PC-3 (cell line): ENCODE results near the gene GREM1. TPM values are rescaled to one million over a fixed set of nuclear protein-coding genes. Genes with fewer than 3 reads are reported as not detected.

Source experiments
- ATAC-seq: fragments of 200-7000 bp; cut with Tn5 transposase; 2 replicates; pipeline ENCODE4 v1.9.1; 2020; ENCODE audit warnings: mild to moderate bottlenecking, moderate library complexity
- BruUV-seq: library from RNA; stranded (reverse); fragments of 400-500 nt; replicated peaks from 2 replicates; lab custom pipeline; 2021; lab: Mats Ljungman, UMichigan
- CTCF ChIA-PET: fragments of 300-600 bp; sonication (Branson Sonifier 250); formaldehyde crosslinking; loops from one replicate; lab custom pipeline; 2022; ENCODE audit warnings: antibody characterized with exemption; lab: Charles Lee
- POLR2A ChIA-PET: fragments of 300-600 bp; sonication (Branson Sonifier 250); formaldehyde crosslinking; loops from one replicate; lab custom pipeline; 2022; ENCODE audit warnings: antibody characterized with exemption; ENCODE audit not compliant: unreplicated experiment; lab: Charles Lee
- DNase-seq: peaks from one replicate; pipeline ENCODE4 v3.0.0-alpha.2; 2015
- H2AFZ ChIP-seq: fragments of 300-600 bp; sonication (generic); 2 replicates; pipeline ENCODE4 v1.6.0; 2016; ENCODE audit warnings: antibody characterized with exemption, low read length
- H3F3A ChIP-seq: fragments of 300-600 bp; sonication (generic); one replicate; pipeline ENCODE4 v1.6.0; 2017; ENCODE audit warnings: antibody characterized with exemption, low read length, control low read depth, mild to moderate bottlenecking; ENCODE audit not compliant: unreplicated experiment
- H3K27ac ChIP-seq: fragments of 300-600 bp; sonication (generic); 2 replicates; pipeline ENCODE4 v1.5.1; 2016; ENCODE audit warnings: mild to moderate bottlenecking, low read length
- H3K27me3 ChIP-seq: fragments of 300-600 bp; sonication (generic); 2 replicates; pipeline ENCODE4 v1.6.1; 2016; ENCODE audit warnings: low read length, mixed read lengths
- H3K36me3 ChIP-seq: fragments of 300-600 bp; sonication (generic); 2 replicates; pipeline ENCODE4 v1.6.1; 2016; ENCODE audit warnings: low read depth, mixed run types, low read length, mixed read lengths
- H3K4me1 ChIP-seq: fragments of 300-600 bp; sonication (generic); 2 replicates; pipeline ENCODE4 v1.5.1; 2016; ENCODE audit warnings: low read length; ENCODE audit not compliant: insufficient read depth
- H3K4me2 ChIP-seq: fragments of 300-600 bp; sonication (generic); 2 replicates; pipeline ENCODE4 v1.6.0; 2016; ENCODE audit warnings: low read length
- H3K4me3 ChIP-seq: fragments of 300-600 bp; sonication (generic); 2 replicates; pipeline ENCODE4 v1.5.1; 2016; ENCODE audit warnings: mild to moderate bottlenecking, low read length, mixed read lengths
- H3K79me2 ChIP-seq: fragments of 300-600 bp; sonication (generic); 2 replicates; pipeline ENCODE4 v1.6.1; 2017; ENCODE audit warnings: low read length, mixed read lengths
- H3K9ac ChIP-seq: fragments of 300-600 bp; sonication (generic); 2 replicates; pipeline ENCODE4 v1.6.0; 2016; ENCODE audit warnings: mild to moderate bottlenecking, low read length
- H3K9me2 ChIP-seq: fragments of 300-600 bp; sonication (generic); replicated peaks from 2 replicates; pipeline ENCODE4 v1.6.1; 2016; ENCODE audit warnings: mixed run types, low read length, mixed read lengths
- H3K9me3 ChIP-seq: fragments of 300-600 bp; sonication (generic); 2 replicates; pipeline ENCODE4 v1.6.1; 2016; ENCODE audit warnings: low read length, mixed read lengths
- H4K20me1 ChIP-seq: fragments of 300-600 bp; sonication (generic); 2 replicates; pipeline ENCODE4 v1.6.1; 2016; ENCODE audit warnings: low read length, mixed read lengths
- CTCF ChIP-seq: fragments of 300-600 bp; sonication (generic); conservative IDR thresholded peaks from 2 replicates; pipeline ENCODE4 v1.5.1; 2017; ENCODE audit warnings: antibody characterized with exemption, low read depth, mild to moderate bottlenecking, low read length
- EZH2 ChIP-seq: fragments of 300-600 bp; sonication (generic); IDR thresholded peaks from one replicate; pipeline ENCODE4 v1.6.1; 2017; ENCODE audit warnings: antibody characterized with exemption, mild to moderate bottlenecking, low read length; ENCODE audit not compliant: unreplicated experiment
- EZH2phosphoT487 ChIP-seq: fragments of 300-600 bp; sonication (generic); IDR thresholded peaks from 2 replicates; pipeline ENCODE4 v1.6.1; 2018; ENCODE audit warnings: mild to moderate bottlenecking, antibody characterized with exemption, low read length, borderline replicate concordance
- intact Hi-C: fragments of 100-400 bp; cut with micrococcal nuclease; formaldehyde crosslinking; loops from 2 replicates; pipeline ENCODE4 v1.9.0; 2023
- total RNA-seq: library from RNA; depleted of rRNA; stranded (reverse); fragments of >200 nt; gene quantifications from 2 replicates; pipeline ENCODE4 v1.2.3, GENCODE V29; 2014

GREM1 gene
- total RNA-seq, 1 experiment from 2014 or later, result 1.6 TPM

GRCh38 chr15:32766101-32766500 is 48.3 kb downstream of the GREM1 start:
- Histone ChIP-seq H4K20me1 (no peaks in the 10 kb centered on the region), H3K4me1 (peaks cover 11% of the 10 kb centered on the region), H3K9me3 (no peaks in the 10 kb centered on the region), H3K4me3 (no peak overlapping the region), H3K4me2 (no peak overlapping the region), H3K79me2 (no peaks in the 10 kb centered on the region), H3F3A (no peaks in the 10 kb centered on the region), H3K27ac (peak overlapping the region; percentile 4; the same call in 1 of the 2 replicates), H3K9ac (no peak overlapping the region), H3K9me2 (no peaks in the 10 kb centered on the region), H3K27me3 (no peaks in the 10 kb centered on the region), H2AFZ (no peak overlapping the region), H3K36me3 (no peaks in the 10 kb centered on the region)
- no TSS peak for BruUV-seq
- CTCF ChIA-PET, result interaction anchor here (0.7 to 0.8 kb wide), 2 partner anchors 78 to 87 kb away, joined by 3 read pairs; no protein-coding TSS in a partner anchor
- DNase-seq (peak; percentile 35), ATAC-seq (peak; percentile 81)
- POLR2A ChIA-PET, result no interaction called here
- intact Hi-C loops, result no loop called here
- TF ChIP-seq EZH2phosphoT487 (no peak), CTCF (no peak), EZH2 (no peak)

GRCh38 chr15:32767236-32767635 is 49.4 kb downstream of the GREM1 start:
- no peaks in the 10 kb centered on the region for H3K79me2 ChIP-seq
- TF ChIP-seq EZH2phosphoT487 (no peak), EZH2 (no peak), CTCF (no peak)
- H3K4me1 ChIP-seq, result peaks cover 11% of the 10 kb centered on the region
- ChIA-PET CTCF (no interaction called here), POLR2A (no interaction called here)
- no peaks in the 10 kb centered on the region for H4K20me1 ChIP-seq
- no peak overlapping the region for H3K27ac ChIP-seq
- H3K9ac ChIP-seq, result no peak overlapping the region
- no peaks in the 10 kb centered on the region for H3K9me3 ChIP-seq
- no peak overlapping the region for H2AFZ ChIP-seq
- H3K4me3 ChIP-seq, result no peak overlapping the region
- no peak overlapping the region for H3K4me2 ChIP-seq
- no peaks in the 10 kb centered on the region for H3K27me3 ChIP-seq
- intact Hi-C loops, result no loop called here
- ATAC-seq, result no peak
- BruUV-seq, result no TSS peak
- H3K9me2 ChIP-seq, result no peaks in the 10 kb centered on the region
- H3K36me3 ChIP-seq, result no peaks in the 10 kb centered on the region
- no peaks in the 10 kb centered on the region for H3F3A ChIP-seq
- no peak for DNase-seq

- Histone ChIP-seq H3K27ac (peak overlapping the region; percentile 96), H3F3A (no peaks in the 10 kb centered on the region), H3K9me2 (no peaks in the 10 kb centered on the region), H2AFZ (no peak overlapping the region), H4K20me1 (no peaks in the 10 kb centered on the region), H3K4me1 (peaks cover 33% of the 10 kb centered on the region), H3K9ac (peak overlapping the region; percentile 78), H3K9me3 (peaks cover 4% of the 10 kb centered on the region; the same call in 1 of the 2 replicates), H3K4me3 (no peak overlapping the region), H3K4me2 (peak overlapping the region; percentile 47), H3K27me3 (no peaks in the 10 kb centered on the region), H3K36me3 (peaks cover 3% of the 10 kb centered on the region; the same call in 1 of the 2 replicates), H3K79me2 (no peaks in the 10 kb centered on the region)
- no TSS peak for BruUV-seq
- peak; percentile 98 for ATAC-seq
- POLR2A ChIA-PET, result no interaction called here
- CTCF ChIA-PET, result interaction anchor here (0.6 kb wide), 1 partner anchor 58 kb away, joined by 3 read pairs; no protein-coding TSS in a partner anchor
- TF ChIP-seq EZH2 (no peak), CTCF (no peak), EZH2phosphoT487 (no peak)
- DNase-seq, result peak; percentile 98
- intact Hi-C loops, result loop anchor here (1.0 to 2.0 kb wide), 4 partner anchors 41 to 113 kb away; no protein-coding TSS in a partner anchor
Observed at GRCh38 chr15:32774022-32774421, 56.2 kb downstream of the GREM1 start.
